IMR-90 (cell line): ENCODE measurements around the gene IGFBP1. TPM values are rescaled to one million over a fixed set of nuclear protein-coding genes. Genes with fewer than 3 reads are reported as not detected.
A peak's percentile ranks its signal among the peaks of the same experiment; 100 is the strongest.

ENCODE experiments used
- ATAC-seq: fragments of 200-7000 bp; cut with Tn5 transposase; 2 replicates; pipeline ENCODE4 v1.9.1; 2020; ENCODE audit warnings: low read depth, mild to moderate bottlenecking, moderate library complexity
- BruUV-seq: library from RNA; stranded (reverse); fragments of 400-500 nt; replicated peaks from 2 replicates; lab custom pipeline; 2021; lab: Mats Ljungman, UMichigan
- CTCF ChIA-PET: fragments of 300-600 bp; formaldehyde crosslinking; extraction: SDS; loops from one replicate; lab custom pipeline; 2021; ENCODE audit warnings: antibody characterized with exemption; lab: Yijun Ruan, JAX
- POLR2A ChIA-PET: fragments of 300-600 bp; sonication (Branson Sonifier 250); formaldehyde crosslinking; loops from one replicate; lab custom pipeline; 2022; ENCODE audit warnings: antibody characterized with exemption; ENCODE audit not compliant: unreplicated experiment; lab: Charles Lee
- DNase-seq: peaks from one replicate; pipeline ENCODE4 v3.0.0; 2013
- H2AFZ ChIP-seq: replicated peaks from 2 replicates; pipeline ENCODE3; 2013; ENCODE audit warnings: low read length, mild to moderate bottlenecking; ENCODE audit not compliant: poor library complexity
- H2AK5ac ChIP-seq: 2 replicates; pipeline ENCODE4 v1.6.1; 2013; ENCODE audit warnings: low read depth, low read length, inconsistent platforms
- H2AK9ac ChIP-seq: replicated peaks from 2 replicates; pipeline ENCODE3; 2013; ENCODE audit warnings: mild to moderate bottlenecking, low read depth, low read length, moderate library complexity; ENCODE audit not compliant: poor library complexity
- H2BK120ac ChIP-seq: 2 replicates; pipeline ENCODE4 v1.6.1; 2013; ENCODE audit warnings: low read depth, low read length, inconsistent platforms
- H2BK15ac ChIP-seq: 3 replicates; pipeline ENCODE4 v1.6.1; 2013; ENCODE audit warnings: low read depth, low read length, inconsistent platforms
- H2BK20ac ChIP-seq: 2 replicates; pipeline ENCODE4 v1.6.1; 2013; ENCODE audit warnings: low read depth, mild to moderate bottlenecking, inconsistent platforms, low read length, moderate library complexity
- H2BK5ac ChIP-seq: 2 replicates; pipeline ENCODE4 v1.6.1; 2013; ENCODE audit warnings: mild to moderate bottlenecking, low read depth, low read length, inconsistent platforms; ENCODE audit not compliant: poor library complexity, severe bottlenecking
- H3K14ac ChIP-seq: replicated peaks from 2 replicates; pipeline ENCODE4 v1.6.1; 2013; ENCODE audit warnings: low read depth, low read length, inconsistent platforms
- H3K18ac ChIP-seq: 2 replicates; pipeline ENCODE4 v1.6.1; 2013; ENCODE audit warnings: low read depth, low read length, control low read depth
- H3K23ac ChIP-seq: 2 replicates; pipeline ENCODE4 v1.6.1; 2013; ENCODE audit warnings: low read depth, low read length, inconsistent platforms
- H3K27ac ChIP-seq: 2 replicates; pipeline ENCODE4 v1.5.1; 2013; ENCODE audit warnings: mild to moderate bottlenecking, control low read depth, low read length; ENCODE audit not compliant: insufficient read depth
- H3K27me3 ChIP-seq: 2 replicates; pipeline ENCODE4 v1.6.1; 2013; ENCODE audit warnings: low read length; ENCODE audit not compliant: control insufficient read depth, insufficient read depth
- H3K36me3 ChIP-seq: 2 replicates; pipeline ENCODE4 v1.6.1; 2013; ENCODE audit warnings: low read length, mixed read lengths; ENCODE audit not compliant: control insufficient read depth, insufficient read depth
- H3K4ac ChIP-seq: 2 replicates; pipeline ENCODE4 v1.6.1; 2013; ENCODE audit warnings: low read depth, low read length, inconsistent platforms
- H3K4me1 ChIP-seq: 2 replicates; pipeline ENCODE4 v1.6.1; 2013; ENCODE audit warnings: low read length, mixed read lengths; ENCODE audit not compliant: control insufficient read depth, insufficient read depth
- H3K4me2 ChIP-seq: 2 replicates; pipeline ENCODE4 v1.6.1; 2013; ENCODE audit warnings: low read depth, mild to moderate bottlenecking, control low read depth, low read length, moderate library complexity
- H3K4me3 ChIP-seq: 2 replicates; pipeline ENCODE4 v1.5.1; 2013; ENCODE audit warnings: low read depth, mild to moderate bottlenecking, control low read depth, low read length, moderate library complexity; ENCODE audit not compliant: insufficient read depth
- H3K56ac ChIP-seq: 2 replicates; pipeline ENCODE4 v1.6.1; 2013; ENCODE audit warnings: low read length, inconsistent platforms; ENCODE audit not compliant: insufficient read depth; ENCODE audit errors: extremely low read depth
- H3K79me1 ChIP-seq, 2 experiments: 2 replicates each; pipeline ENCODE4 v1.6.1; 2013; ENCODE audit warnings: low read length in 2 of 2, inconsistent platforms in 1 of 2, low read depth in 1 of 2
- H3K9ac ChIP-seq: 2 replicates; pipeline ENCODE4 v1.6.1; 2013; ENCODE audit warnings: low read depth, low read length, control low read depth
- H3K9me1 ChIP-seq: 2 replicates; pipeline ENCODE4 v1.6.1; 2013; ENCODE audit warnings: low read length, inconsistent platforms; ENCODE audit not compliant: insufficient read depth
- H3K9me3 ChIP-seq: 2 replicates; pipeline ENCODE4 v1.6.1; 2013; ENCODE audit warnings: low read length; ENCODE audit not compliant: control insufficient read depth, insufficient read depth
- H4K20me1 ChIP-seq: 2 replicates; pipeline ENCODE4 v1.6.1; 2013; ENCODE audit warnings: low read length, inconsistent platforms; ENCODE audit not compliant: insufficient read depth
- H4K5ac ChIP-seq: 2 replicates; pipeline ENCODE4 v1.6.1; 2013; ENCODE audit warnings: mild to moderate bottlenecking, low read depth, low read length, control low read depth
- H4K8ac ChIP-seq, 2 experiments: 2 replicates each; pipeline ENCODE4 v1.6.1; 2013; ENCODE audit warnings: low read depth in 2 of 2, low read length in 2 of 2, control low read depth in 1 of 2, inconsistent platforms in 1 of 2
- H4K91ac ChIP-seq: 2 replicates; pipeline ENCODE4 v1.6.1; 2013; ENCODE audit warnings: low read depth, low read length, inconsistent platforms; ENCODE audit not compliant: insufficient read depth
- BHLHE40 ChIP-seq: fragments of 150-350 bp; IDR thresholded peaks from 2 replicates; pipeline ENCODE4 v1.6.1; 2016; ENCODE audit warnings: mild to moderate bottlenecking, low read depth, low read length
- CEBPB ChIP-seq: IDR thresholded peaks from 2 replicates; pipeline ENCODE4 v1.6.1; 2012; ENCODE audit warnings: low read depth, low read length, improper control_type of control experiment
- MXI1 ChIP-seq: IDR thresholded peaks from 2 replicates; pipeline ENCODE4 v1.6.1; 2012; ENCODE audit warnings: low read depth, mild to moderate bottlenecking, low read length, moderate library complexity, borderline replicate concordance
- POLR2A ChIP-seq: IDR thresholded peaks from 2 replicates; pipeline ENCODE4 v1.6.1; 2012; ENCODE audit warnings: mild to moderate bottlenecking, low read depth, low read length
- RAD21 ChIP-seq: IDR thresholded peaks from 2 replicates; pipeline ENCODE4 v1.6.1; 2012; ENCODE audit warnings: low read length, improper control_type of control experiment
- USF2 ChIP-seq: fragments of 150-350 bp; IDR thresholded peaks from 2 replicates; pipeline ENCODE4 v1.6.1; 2017; ENCODE audit warnings: mild to moderate bottlenecking, antibody characterized with exemption, low read length, low read depth
- WGBS, 2 experiments: methylation state at CpG; one replicate each; pipeline versions ENCODE4 v1.1.5 to v1.1.7; 2013; ENCODE audit warnings: missing lambda C conversion rate in 2 of 2; ENCODE audit not compliant: insufficient read length in 1 of 2; ENCODE audit errors: extremely low coverage in 2 of 2; 5-methylcytosine and 5-hydroxymethylcytosine counted together
- dilution Hi-C: fragments of 300-500 bp; cut with HindIII; formaldehyde crosslinking; loops from one replicate; pipeline ENCODE4 v1.14.3; 2018; ENCODE audit warnings: low sequenced_read_pairs; ENCODE audit not compliant: unreplicated experiment
- in situ Hi-C: fragments of 300-500 bp; cut with MboI; formaldehyde crosslinking; loops from 3 replicates; pipeline ENCODE4 v1.14.3; 2019; ENCODE audit warnings: low sequenced_read_pairs, inconsistent platforms, mixed read lengths
- intact Hi-C: fragments of 100-400 bp; cut with micrococcal nuclease; formaldehyde crosslinking; loops from 2 replicates; pipeline ENCODE4 v1.10.0; 2022
- polyA plus RNA-seq, 3 experiments: library from polyadenylated mRNA; depleted of rRNA; stranded (reverse); fragments of >200 nt; gene quantifications; 2 replicates each; pipeline ENCODE4 v1.2.3, GENCODE V29; 2012; ENCODE audit warnings: low replicate concordance in 1 of 3
- total RNA-seq: library from RNA; depleted of rRNA; stranded (reverse); fragments of >200 nt; gene quantifications from 2 replicates; pipeline ENCODE4 v1.2.3, GENCODE V29; 2012

IGFBP1 gene
- total and polyA plus RNA-seq, 2 of the 4 experiments (the other 2 are of a cell fraction), result not detected

DNA sequence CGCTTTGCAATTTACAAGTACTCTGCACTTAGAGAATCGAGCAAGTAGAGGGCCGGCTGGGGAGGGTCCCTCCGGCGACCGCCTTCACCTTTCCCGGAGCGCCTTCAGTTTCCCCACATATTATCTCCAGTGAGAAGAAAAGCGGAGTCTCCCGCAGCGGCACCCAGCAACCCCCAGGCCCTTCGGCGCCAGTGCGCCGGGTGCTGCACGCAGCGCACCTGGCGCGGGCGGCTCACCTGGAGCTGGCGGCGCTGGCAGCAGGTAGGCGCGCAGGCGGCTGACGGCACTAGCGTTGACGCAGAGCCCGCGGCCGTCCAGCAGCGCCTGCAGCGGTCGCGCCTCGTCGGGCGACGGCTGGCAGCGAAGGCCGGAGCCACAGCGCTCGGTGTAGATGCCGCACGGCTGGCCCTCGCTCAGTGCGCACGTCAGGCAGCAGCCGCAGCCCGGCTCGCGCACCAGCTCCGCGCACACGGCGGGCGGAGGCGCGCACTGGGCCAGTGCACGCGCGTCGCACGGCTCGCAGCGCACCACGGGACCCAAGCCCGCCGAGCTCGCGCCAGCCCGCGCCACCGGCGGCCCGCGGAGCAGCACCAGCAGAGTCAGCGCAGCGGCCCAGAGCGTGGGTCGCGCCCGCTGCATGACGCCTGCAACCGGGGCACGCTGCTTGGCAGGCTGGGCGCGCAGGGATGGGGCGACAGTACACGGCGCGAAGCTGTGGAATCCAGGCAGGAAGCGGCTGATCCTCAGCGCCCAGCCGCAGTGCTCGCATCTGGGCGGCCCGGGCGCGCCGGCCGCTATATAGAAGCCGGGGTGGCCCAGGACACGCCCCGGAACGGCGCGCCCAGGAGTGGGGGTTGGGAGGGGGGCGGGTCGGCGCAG lies 32.5 kb downstream of the IGFBP1 start, which contains the start of gene IGFBP3:
TSS of gene IGFBP3 (minus strand) at position 771 of the 879 bp plus-strand sequence. CDS start at position 639, 132 bp downstream.
- Histone ChIP-seq H4K91ac (peak within 1 kb of the TSS; percentile 33), H3K23ac (peak within 1 kb of the TSS; percentile 64; the same call in 1 of the 2 replicates), H3K4me1 (peaks cover 17% of the 10 kb centered on the region), H2BK5ac (peak within 1 kb of the TSS; percentile 38), H3K9me3 (no peaks in the 10 kb centered on the region), H3K9ac (peak within 1 kb of the TSS; percentile 71; the same call in 1 of the 2 replicates), H3K27me3 (no peaks in the 10 kb centered on the region), H3K4me2 (peak within 1 kb of the TSS; percentile 87), H3K18ac (no peak within 1 kb of the TSS; the same call in 1 of the 2 replicates), H3K36me3 (peaks cover 10% of the 10 kb centered on the region), H3K9me1 (peaks cover 15% of the 10 kb centered on the region), H3K27ac (peak within 1 kb of the TSS; percentile 47; the same call in 1 of the 2 replicates), H3K4ac (peak within 1 kb of the TSS; percentile 38), H4K8ac (peak within 1 kb of the TSS in 1 of 2 experiments; percentile 11; a peak in 1 of 4 replicates), H3K79me1 (peaks cover 12 to 23% of the 10 kb centered on the region in 2 experiments; a peak in 3 of 4 replicates), H2AFZ (peak within 1 kb of the TSS; percentile 92), H2BK15ac (no peak within 1 kb of the TSS), H3K56ac (no peak within 1 kb of the TSS), H2BK120ac (peak within 1 kb of the TSS; percentile 68), H3K14ac (peak within 1 kb of the TSS; percentile 4; the same call in 1 of the 2 replicates), H3K4me3 (peak within 1 kb of the TSS; percentile 85), H4K20me1 (peaks cover 25% of the 10 kb centered on the region), H2BK20ac (0 out of 2 replicates have a peak within 1 kb of the TSS, but pooled peaks have one; percentile 5), H2AK9ac (peak within 1 kb of the TSS; percentile 75), H4K5ac (no peak within 1 kb of the TSS), H2AK5ac (peak within 1 kb of the TSS; percentile 5; the same call in 1 of the 2 replicates)
- TF ChIP-seq BHLHE40 (peak; percentile 40; the same call in 1 of the 2 replicates), MXI1 (peak; percentile 53; the same call in 1 of the 2 replicates), RAD21 (no peak), POLR2A (peak; percentile 84), USF2 (peak; percentile 53; the same call in 1 of the 2 replicates), CEBPB (no peak)
- TSS peak; percentile 92 for BruUV-seq
- dilution Hi-C loops (no loop called here), intact Hi-C loops (loop anchor here (5.0 to 10.0 kb wide), 6 partner anchors 114 to 832 kb away; no protein-coding TSS in a partner anchor), in situ Hi-C loops (loop anchor here (5.0 to 25.0 kb wide), 3 partner anchors 432 to 1167 kb away; no protein-coding TSS in a partner anchor)
- POLR2A ChIA-PET, result interaction anchor here (0.6 to 0.7 kb wide), 2 partner anchors 133 to 368 kb away, joined by 3 to 4 read pairs; no protein-coding TSS in a partner anchor
- DNase-seq (peak; percentile 69), ATAC-seq (peak; percentile 74)
- CTCF ChIA-PET, result interaction anchor here (1.2 kb wide), 2 partner anchors 438 to 1199 kb away, joined by 3 to 4 read pairs; no protein-coding TSS in a partner anchor
- 0% methylated on average over 46 of the region's 111 CpGs; no CpG with 5 or more reads in 1 of the 2 experiments for WGBS, 2 experiments
